Amniotic stem cell (primary cell): ENCODE results near the gene ARL8B.
"Not testable (repeated sequence)": the region's sequence is repeated elsewhere in the genome, so short reads cannot be mapped to it uniquely, and the experiment has no call there.

Experiments used
- DNase-seq: peaks from one replicate; lab custom pipeline; 2025; lab: John Stamatoyannopoulos, UW

Gene ARL8B

DNA sequence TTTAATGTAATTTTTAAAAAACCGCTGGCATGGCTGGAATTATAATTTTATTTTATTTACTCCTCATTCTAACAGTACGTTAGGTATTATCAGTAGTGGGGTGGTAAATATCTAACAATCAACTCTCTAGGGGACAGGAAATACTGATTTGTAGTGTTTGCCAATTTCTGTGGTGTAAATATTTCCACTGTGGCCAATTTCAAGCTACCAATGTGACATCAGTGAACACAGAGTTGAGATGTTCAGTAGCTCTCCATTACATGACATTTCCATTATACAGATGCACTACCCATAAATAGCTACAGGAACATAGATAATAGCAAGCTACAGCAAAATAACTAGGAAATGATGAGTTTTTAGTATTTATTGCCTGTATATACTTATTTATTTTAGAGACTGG is 10.0 kb upstream of the ARL8B start:
- DNase-seq: no peak

- not testable (repeated sequence) for DNase-seq
These were observed 8.4 kb upstream of the ARL8B start for GRCh38 chr3:5113726-5114125.

GRCh38 chr3:5115506-5116162 is 6.5 kb upstream of the ARL8B start:
- no peak for DNase-seq

- DNase-seq: no peak
These were observed 5.6 kb upstream of the ARL8B start for GRCh38 chr3:5116538-5116937.

DNA sequence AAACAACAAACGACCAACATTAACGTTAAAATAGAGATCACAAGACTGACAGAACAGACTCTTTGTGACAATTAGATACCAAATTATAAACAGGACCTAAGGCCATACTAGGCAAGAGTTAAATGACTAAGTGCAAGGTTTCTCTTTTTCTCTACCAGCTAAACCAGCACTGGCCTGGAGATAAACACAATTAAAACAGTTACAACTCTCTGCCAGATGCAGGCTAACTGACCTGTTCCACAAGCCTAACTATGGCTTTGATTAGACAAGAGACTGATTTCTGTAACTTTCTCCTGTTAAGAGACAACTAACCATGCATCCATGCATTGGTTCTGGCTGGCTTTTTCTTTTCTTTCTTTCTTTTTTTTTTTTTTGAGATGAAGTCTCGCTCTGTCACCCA is 1.6 kb upstream of the ARL8B start:
- no peak for DNase-seq

DNA sequence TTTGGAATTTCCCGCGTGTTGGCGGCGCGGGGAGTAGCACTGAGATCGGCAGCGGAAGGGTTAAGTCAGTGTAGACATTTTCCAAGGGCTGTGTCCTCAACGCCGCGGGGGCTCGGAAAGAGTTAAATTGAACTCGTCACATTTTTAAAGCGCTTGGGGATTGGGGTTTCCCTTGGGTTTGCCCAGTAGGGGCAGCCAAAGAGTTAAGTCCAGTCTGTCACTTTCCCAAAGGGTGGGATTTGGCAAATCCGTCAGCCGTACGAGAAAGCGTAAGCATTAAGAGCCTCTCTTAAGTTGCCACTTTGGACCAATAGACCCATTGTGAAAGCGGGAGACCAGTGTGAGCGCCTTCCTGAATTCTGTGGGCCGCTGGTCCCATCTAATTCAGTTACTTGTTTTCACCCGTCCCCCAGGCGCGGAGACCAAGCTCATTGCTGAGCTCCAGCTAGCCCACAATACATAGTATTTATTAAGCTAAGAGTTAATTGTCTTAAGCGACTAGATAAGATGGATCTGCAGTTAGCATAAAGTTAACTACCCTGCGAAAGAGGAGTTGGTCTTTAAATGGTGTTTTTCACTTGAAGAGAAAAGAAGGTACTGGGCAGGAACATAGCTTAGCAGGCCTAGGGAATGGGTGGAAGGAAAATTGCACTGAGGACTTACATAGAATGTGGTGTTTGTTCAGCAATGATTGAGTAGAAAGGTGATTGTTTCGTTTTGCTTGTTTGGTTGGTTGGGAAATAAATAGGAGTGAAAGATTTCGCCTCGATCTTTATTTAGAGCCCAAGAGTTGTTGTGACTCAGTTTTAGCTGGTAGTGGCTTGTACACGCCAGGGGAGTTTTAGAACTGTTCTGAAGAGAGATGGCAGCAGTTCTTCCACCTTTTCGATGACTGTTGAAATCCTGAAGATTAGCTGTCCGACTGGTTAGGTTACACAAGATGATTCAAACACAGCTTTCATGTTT is 932 bp downstream of the ARL8B start:
- DNase-seq: peak; percentile 39

- DNase-seq: no peak
These were observed 1.8 kb downstream of the ARL8B start for GRCh38 chr3:5123937-5124336.

GRCh38 chr3:5126586-5126985 is 4.5 kb downstream of the ARL8B start:
- DNase-seq: no peak

- DNase-seq: no peak
These were observed 6.8 kb downstream of the ARL8B start for GRCh38 chr3:5128849-5129248.

- DNase-seq: no peak
These were observed 11.3 kb downstream of the ARL8B start for GRCh38 chr3:5133239-5134018.

DNA sequence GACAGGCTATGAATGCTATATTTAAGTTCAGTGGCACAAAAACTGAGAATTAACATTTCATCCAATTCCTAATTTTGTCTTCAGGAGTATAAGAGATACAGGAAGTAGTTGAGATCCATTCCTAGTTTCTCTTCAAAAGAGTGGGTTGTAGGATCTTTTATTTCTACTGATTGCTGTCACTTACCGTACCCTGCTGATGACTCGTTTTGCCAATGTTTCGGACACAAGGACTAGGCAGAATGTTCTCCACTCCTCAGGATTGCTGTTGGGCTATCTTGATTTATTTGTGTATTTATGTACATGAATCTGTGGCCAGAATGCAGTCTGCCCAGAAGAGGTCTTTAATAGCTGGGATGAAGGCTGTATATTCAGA is 11.9 kb downstream of the ARL8B start:
- DNase-seq: no peak

- DNase-seq: no peak
These were observed 12.4 kb downstream of the ARL8B start for GRCh38 chr3:5134499-5134898.

GRCh38 chr3:5136211-5136918 is 14.3 kb downstream of the ARL8B start:
- no peak for DNase-seq

GRCh38 chr3:5136919-5137429 is 14.9 kb downstream of the ARL8B start:
- no peak for DNase-seq

GRCh38 chr3:5138214-5138981 is 16.3 kb downstream of the ARL8B start:
- no peak for DNase-seq

DNA sequence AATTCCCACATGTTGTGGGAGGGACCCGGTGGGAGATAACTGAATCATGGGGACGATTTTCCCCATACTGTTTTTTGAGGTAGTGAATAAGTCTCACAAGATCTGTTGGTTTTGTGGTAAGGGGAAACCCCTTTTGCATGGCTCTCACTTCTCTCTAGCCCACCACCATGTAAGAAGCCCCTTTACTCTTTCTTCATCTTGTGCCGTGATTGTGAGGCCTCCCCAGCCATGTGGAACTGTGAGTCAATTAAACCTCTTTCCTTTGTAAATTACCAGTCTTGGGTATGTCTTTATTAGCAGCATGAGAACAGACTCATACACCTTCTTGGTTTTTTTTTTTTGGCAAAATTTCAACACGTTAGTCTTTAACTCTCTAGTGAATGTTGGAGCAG is 18.1 kb downstream of the ARL8B start:
- DNase-seq: no peak

GRCh38 chr3:5140839-5141238 is 18.7 kb downstream of the ARL8B start:
- DNase-seq: no peak

GRCh38 chr3:5141760-5142159 is 19.7 kb downstream of the ARL8B start:
- DNase-seq: no peak

- no peak for DNase-seq
These were observed 21.4 kb downstream of the ARL8B start for GRCh38 chr3:5143464-5143863.

GRCh38 chr3:5144316-5144994 is 22.4 kb downstream of the ARL8B start:
- DNase-seq: no peak
